ENCODE measurements around the gene FAM111B. TPM values are rescaled to one million over a fixed set of nuclear protein-coding genes. Genes with fewer than 3 reads are reported as not detected.

FAM111B gene
- total RNA-seq, 1 experiment from 2014 or later, result 39.5 TPM

DNA sequence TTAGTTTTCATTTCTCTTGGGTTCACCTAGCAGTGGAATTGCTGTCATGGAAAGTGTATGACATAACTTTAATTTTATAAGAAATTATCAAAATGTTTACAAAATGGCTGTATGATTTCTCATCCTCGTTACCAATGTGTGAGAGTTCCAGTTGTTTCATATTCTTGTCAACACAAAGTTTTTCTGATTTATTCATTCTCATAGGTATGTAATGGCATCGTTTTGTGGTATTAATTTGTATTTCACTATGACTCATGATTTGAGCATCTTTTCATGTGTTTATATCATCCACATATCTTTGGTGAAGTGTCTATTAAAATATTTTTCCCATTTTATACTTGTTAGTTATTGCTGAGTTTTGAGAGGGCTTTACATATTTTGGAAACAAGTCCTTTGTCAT is 5.5 kb downstream of the FAM111B start:
- no peak for DNase-seq
- no TSS peak for BruUV-seq (replicated peaks)
- Mint-ChIP-seq H3K9me3 (ENCODE audit: low read depth, unreplicated experiment) (peaks cover 8% of the 10 kb centered on the region), H3K36me3 (ENCODE audit: insufficient read depth, unreplicated experiment) (peaks cover 13% of the 10 kb centered on the region), H3K27me3 (ENCODE audit: unreplicated experiment) (no peaks in the 10 kb centered on the region), H3K27ac (ENCODE audit: unreplicated experiment) (no peak overlapping the region), H3K4me1 (ENCODE audit: low read depth, unreplicated experiment) (peaks cover 23% of the 10 kb centered on the region), H3K4me3 (ENCODE audit: low read depth, unreplicated experiment) (no peak overlapping the region)
- intact Hi-C loops (cut with micrococcal nuclease; ENCODE audit: unreplicated experiment), result no loop called here
- TF ChIP-seq, protein P1, sequence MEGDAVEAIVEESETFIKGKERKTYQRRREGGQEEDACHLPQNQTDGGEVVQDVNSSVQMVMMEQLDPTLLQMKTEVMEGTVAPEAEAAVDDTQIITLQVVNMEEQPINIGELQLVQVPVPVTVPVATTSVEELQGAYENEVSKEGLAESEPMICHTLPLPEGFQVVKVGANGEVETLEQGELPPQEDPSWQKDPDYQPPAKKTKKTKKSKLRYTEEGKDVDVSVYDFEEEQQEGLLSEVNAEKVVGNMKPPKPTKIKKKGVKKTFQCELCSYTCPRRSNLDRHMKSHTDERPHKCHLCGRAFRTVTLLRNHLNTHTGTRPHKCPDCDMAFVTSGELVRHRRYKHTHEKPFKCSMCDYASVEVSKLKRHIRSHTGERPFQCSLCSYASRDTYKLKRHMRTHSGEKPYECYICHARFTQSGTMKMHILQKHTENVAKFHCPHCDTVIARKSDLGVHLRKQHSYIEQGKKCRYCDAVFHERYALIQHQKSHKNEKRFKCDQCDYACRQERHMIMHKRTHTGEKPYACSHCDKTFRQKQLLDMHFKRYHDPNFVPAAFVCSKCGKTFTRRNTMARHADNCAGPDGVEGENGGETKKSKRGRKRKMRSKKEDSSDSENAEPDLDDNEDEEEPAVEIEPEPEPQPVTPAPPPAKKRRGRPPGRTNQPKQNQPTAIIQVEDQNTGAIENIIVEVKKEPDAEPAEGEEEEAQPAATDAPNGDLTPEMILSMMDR (IDR thresholded peaks at IDR 0.05; ENCODE audit: unreplicated experiment), result no peak
- CTCF ChIA-PET, result no interaction called here

DNA sequence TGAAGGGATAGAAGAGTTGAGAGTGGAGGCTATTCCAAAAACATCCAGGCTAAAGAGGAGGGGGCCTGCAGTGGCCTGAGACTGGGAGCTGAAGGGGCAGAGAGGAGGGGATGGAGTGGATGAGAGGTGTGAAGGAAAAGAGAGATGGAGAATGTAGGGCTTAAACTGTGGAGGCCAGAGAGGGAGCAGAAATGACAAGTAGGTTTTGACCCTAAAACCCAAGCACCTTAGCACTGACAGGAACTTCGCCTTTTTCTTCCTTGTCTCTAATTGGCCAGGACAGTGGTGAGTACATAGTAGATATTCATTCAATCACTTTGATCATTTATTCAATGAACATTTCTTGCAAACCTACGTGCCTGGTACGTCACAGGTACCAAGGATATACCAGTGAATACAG is 7.3 kb downstream of the FAM111B start:
- TF ChIP-seq, protein P1 (IDR thresholded peaks at IDR 0.05; ENCODE audit: unreplicated experiment), result no peak
- peaks cover 8% of the 10 kb centered on the region for H3K9me3 Mint-ChIP-seq (ENCODE audit: low read depth, unreplicated experiment)
- H3K27ac Mint-ChIP-seq (ENCODE audit: unreplicated experiment), result no peak overlapping the region
- H3K4me3 Mint-ChIP-seq (ENCODE audit: low read depth, unreplicated experiment), result no peak overlapping the region
- CTCF ChIA-PET, result no interaction called here
- DNase-seq, result no peak
- no peaks in the 10 kb centered on the region for H3K36me3 Mint-ChIP-seq (ENCODE audit: insufficient read depth, unreplicated experiment)
- no peaks in the 10 kb centered on the region for H3K27me3 Mint-ChIP-seq (ENCODE audit: unreplicated experiment)
- BruUV-seq (replicated peaks), result no TSS peak
- H3K4me1 Mint-ChIP-seq (ENCODE audit: low read depth, unreplicated experiment), result peaks cover 4% of the 10 kb centered on the region
- intact Hi-C loops (cut with micrococcal nuclease; ENCODE audit: unreplicated experiment), result no loop called here

DNA sequence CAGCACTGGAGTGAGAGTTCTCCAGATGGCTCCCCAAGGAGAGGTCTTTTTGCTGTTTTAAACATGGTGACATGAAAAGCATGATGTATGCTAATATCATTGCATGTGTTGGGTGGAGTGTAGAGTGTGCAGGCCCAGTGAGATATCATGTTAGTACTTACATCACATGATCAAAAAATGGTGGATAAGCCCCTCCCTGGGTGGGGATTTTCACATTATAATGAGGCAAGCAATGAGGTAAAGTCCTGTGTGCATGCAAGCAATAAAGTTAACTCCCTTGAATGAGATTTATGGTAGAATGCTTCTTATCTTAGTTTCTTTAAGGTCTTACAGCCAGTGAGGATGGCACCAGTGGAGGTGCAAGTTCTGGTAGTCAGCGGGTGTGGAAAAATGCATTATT is 8.5 kb downstream of the FAM111B start:
- no TSS peak for BruUV-seq (replicated peaks)
- CTCF ChIA-PET, result no interaction called here
- no peaks in the 10 kb centered on the region for H3K27me3 Mint-ChIP-seq (ENCODE audit: unreplicated experiment)
- intact Hi-C loops (cut with micrococcal nuclease; ENCODE audit: unreplicated experiment), result no loop called here
- TF ChIP-seq, protein P1 (IDR thresholded peaks at IDR 0.05; ENCODE audit: unreplicated experiment), result no peak
- H3K36me3 Mint-ChIP-seq (ENCODE audit: insufficient read depth, unreplicated experiment), result peaks cover 4% of the 10 kb centered on the region
- peaks cover 8% of the 10 kb centered on the region for H3K9me3 Mint-ChIP-seq (ENCODE audit: low read depth, unreplicated experiment)
- H3K4me3 Mint-ChIP-seq (ENCODE audit: low read depth, unreplicated experiment), result no peak overlapping the region
- no peak for DNase-seq
- no peak overlapping the region for H3K27ac Mint-ChIP-seq (ENCODE audit: unreplicated experiment)
- H3K4me1 Mint-ChIP-seq (ENCODE audit: low read depth, unreplicated experiment), result no peaks in the 10 kb centered on the region

DNA sequence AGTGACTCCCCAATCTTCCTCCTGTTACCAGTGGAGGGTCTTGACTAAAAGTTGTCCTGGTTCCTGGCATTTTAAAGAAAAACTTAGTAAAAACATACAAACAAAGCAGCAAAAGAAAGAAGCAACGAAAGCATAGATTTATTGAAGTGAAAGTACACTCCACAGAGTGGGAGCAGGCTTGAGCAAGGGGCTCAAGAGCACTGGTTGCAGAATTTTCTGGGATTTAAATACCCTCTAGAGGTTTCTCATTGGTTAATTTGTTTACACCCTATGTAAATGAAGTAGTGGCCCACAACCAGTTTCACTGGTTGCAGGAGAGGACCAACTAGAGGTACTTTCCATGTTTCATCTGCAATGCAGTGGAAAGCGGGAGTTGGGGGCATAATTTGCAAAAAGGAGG is 10.7 kb downstream of the FAM111B start:
- no TSS peak for BruUV-seq (replicated peaks)
- H3K36me3 Mint-ChIP-seq (ENCODE audit: insufficient read depth, unreplicated experiment), result peaks cover 15% of the 10 kb centered on the region

More for the DNA sequence above, 10.7 kb downstream of the FAM111B start:
- intact Hi-C loops (cut with micrococcal nuclease; ENCODE audit: unreplicated experiment), result no loop called here
- TF ChIP-seq, protein P1 (IDR thresholded peaks at IDR 0.05; ENCODE audit: unreplicated experiment), result no peak
- no peak for DNase-seq
- H3K4me3 Mint-ChIP-seq (ENCODE audit: low read depth, unreplicated experiment), result no peak overlapping the region
- H3K9me3 Mint-ChIP-seq (ENCODE audit: low read depth, unreplicated experiment), result peaks cover 13% of the 10 kb centered on the region
- H3K4me1 Mint-ChIP-seq (ENCODE audit: low read depth, unreplicated experiment), result no peaks in the 10 kb centered on the region
- CTCF ChIA-PET, result no interaction called here
- no peaks in the 10 kb centered on the region for H3K27me3 Mint-ChIP-seq (ENCODE audit: unreplicated experiment)
- H3K27ac Mint-ChIP-seq (ENCODE audit: unreplicated experiment), result no peak overlapping the region
